AG04449 (cell line): ENCODE results near the gene NSUN6.
A peak's percentile ranks its signal among the peaks of the same experiment; 100 is the strongest.

ENCODE experiments used
- CTCF ChIA-PET: fragments of 350-600 bp; formaldehyde crosslinking; extraction: SDS; loops from one replicate; lab custom pipeline; 2021; ENCODE audit warnings: antibody characterized with exemption; lab: Yijun Ruan, JAX
- POLR2A ChIA-PET: fragments of 400-600, 350-600 bp; formaldehyde crosslinking; extraction: SDS; loops from one replicate; lab custom pipeline; 2020; ENCODE audit warnings: antibody characterized with exemption, inconsistent platforms; lab: Yijun Ruan, JAX
- DNase-seq: peaks from one replicate; pipeline ENCODE4 v3.0.0-alpha.2; 2010; ENCODE audit warnings: low read depth, low spot score
- H3K4me3 ChIP-seq: 2 replicates; pipeline ENCODE4 v1.5.1; 2011; ENCODE audit warnings: low read depth, mild to moderate bottlenecking, control low read depth, low read length
- CTCF ChIP-seq: IDR thresholded peaks from one replicate; pipeline ENCODE4 v1.5.1; 2011; ENCODE audit warnings: mild to moderate bottlenecking, moderate library complexity, low read length, control low read depth, inconsistent platforms; ENCODE audit not compliant: insufficient read depth; ENCODE audit errors: missing control alignments

Gene NSUN6

GRCh38 chr10:18680754-18681153 is 29.4 kb upstream of the NSUN6 start:
- DNase-seq = no peak
- no peak for TF ChIP-seq CTCF
- POLR2A ChIA-PET = no interaction called here
- CTCF ChIA-PET = no interaction called here
- H3K4me3 ChIP-seq = no peak overlapping the region

GRCh38 chr10:18675086-18675801 is 23.9 kb upstream of the NSUN6 start:
- TF ChIP-seq CTCF = no peak
- ChIA-PET CTCF (no interaction called here), POLR2A (interaction anchor here (0.6 kb wide), 1 partner anchor 8 kb away, joined by 3 read pairs; no protein-coding TSS in a partner anchor)
- H3K4me3 ChIP-seq = no peak overlapping the region
- no peak for DNase-seq

DNA sequence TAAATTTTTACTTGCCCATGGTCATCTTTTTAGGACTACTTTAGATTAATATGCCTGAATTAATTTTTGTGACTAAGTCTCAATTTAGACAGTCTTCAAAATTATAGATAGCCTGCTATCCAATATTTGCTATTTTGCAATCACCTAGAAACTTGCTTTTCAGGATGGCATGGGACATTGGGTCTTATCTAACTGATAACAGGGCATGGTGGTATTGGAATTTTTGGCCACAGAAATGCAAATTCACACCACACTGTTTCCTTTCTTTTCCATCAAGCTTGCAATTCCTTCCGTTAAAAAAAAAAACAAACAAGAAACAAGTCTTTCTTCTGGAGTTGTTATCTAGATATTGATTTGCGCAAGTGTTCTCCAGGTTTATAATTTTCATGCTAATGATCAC is 16.6 kb upstream of the NSUN6 start:
- ChIA-PET POLR2A (no interaction called here), CTCF (no interaction called here)
- TF ChIP-seq CTCF = no peak
- no peak overlapping the region for H3K4me3 ChIP-seq
- DNase-seq = no peak

DNA sequence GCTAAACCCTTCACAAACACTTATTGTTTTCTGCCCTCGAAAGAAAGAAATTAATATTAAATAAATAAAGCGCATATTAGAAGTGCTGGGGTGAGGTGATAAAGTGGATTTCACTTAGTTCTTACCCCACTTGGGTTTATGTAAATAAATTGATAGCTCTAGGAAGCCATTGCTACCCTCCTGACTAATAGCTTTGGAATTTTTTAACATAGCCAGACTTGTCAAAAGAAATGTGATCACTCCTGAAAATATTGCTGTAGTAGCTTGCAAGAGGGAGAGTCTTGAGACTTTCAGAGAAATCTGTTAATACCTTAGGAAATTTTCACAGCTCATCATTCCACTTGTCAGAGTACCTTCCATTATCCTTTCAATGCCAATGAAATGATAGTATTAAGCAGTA is 15.4 kb upstream of the NSUN6 start:
- POLR2A ChIA-PET = no interaction called here

DNA sequence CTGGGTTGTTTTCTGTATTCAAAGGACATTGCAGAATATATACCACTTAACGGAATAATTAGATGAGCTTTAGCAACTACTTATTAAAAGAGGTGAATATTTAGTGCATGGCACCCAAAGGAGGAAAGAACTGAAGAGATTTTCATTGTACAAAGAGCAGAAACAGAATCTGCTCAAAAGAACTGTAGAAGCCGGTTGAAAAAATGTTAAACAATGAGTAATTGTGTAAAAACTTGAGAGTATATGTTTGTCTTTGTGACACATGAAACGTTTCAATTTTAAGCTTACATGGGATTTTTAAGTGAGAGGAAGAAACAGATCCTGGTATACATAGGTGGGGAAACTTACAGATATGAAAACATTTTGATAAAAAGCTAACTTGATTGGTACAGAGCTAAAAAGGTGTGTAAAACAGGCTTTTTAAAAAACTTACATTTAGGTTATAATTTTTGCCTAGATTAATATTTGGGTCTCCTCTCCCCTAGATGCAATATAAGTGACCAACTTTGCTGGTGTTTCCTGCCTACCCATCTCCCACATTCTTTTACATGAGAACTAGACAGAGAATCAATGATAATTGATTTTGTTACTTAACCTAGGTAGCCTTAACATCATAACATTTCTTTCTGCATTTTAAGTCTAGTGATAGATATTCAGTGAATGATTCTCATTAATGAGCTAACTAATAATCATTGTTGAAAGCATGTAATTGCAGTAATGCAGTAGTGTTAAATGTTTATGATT is 14.6 kb upstream of the NSUN6 start:
- TF ChIP-seq CTCF = no peak
- DNase-seq = no peak
- no peak overlapping the region for H3K4me3 ChIP-seq
- ChIA-PET POLR2A (no interaction called here), CTCF (no interaction called here)

More for the DNA sequence above, 15.4 kb upstream of the NSUN6 start:
- no peak for TF ChIP-seq CTCF
- CTCF ChIA-PET = no interaction called here
- no peak overlapping the region; the same call in 1 of the 2 replicates for H3K4me3 ChIP-seq
- peak; percentile 61 for DNase-seq

DNA sequence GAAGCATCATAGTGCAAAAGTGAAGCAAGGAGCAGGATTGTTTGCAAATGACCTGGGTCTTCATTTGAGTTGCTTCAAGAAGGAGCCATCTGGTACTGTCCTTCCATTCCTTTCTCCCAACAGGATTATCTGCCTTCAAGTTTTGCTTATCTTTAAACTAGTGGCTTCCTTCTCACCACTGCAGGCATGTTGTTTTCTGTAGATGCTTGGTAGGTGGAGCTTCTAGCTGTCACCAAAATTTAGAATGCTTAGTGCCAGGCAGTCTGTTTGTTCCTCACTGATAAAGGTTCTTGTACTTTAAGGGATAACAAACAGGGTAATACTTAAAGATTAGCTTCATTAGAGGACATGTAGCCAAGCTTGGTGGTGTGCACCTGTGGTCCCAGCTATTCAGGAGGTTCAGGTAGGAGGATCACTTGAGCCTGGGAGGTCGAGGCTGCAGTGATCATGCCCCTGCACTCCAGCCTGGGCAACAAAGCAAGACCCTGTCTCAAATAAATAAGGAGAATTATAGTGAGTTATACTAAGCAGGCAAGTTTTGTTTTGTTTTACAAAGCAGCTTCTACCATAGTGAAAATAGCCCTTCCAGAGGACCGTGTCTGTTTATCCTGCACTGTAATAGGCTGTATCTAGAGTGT is 13.6 kb upstream of the NSUN6 start:
- no peak for TF ChIP-seq CTCF
- no peak overlapping the region for H3K4me3 ChIP-seq
- ChIA-PET CTCF (no interaction called here), POLR2A (no interaction called here)
- no peak for DNase-seq
